H1 (cell line): ENCODE results near the gene MGRN1. TPM values are rescaled to one million over a fixed set of nuclear protein-coding genes. Genes with fewer than 3 reads are reported as not detected.

Experiments
- CTCF ChIA-PET: fragments of 300-600 bp; sonication (Branson Sonifier 250); formaldehyde crosslinking; loops from one replicate; lab custom pipeline; 2021; ENCODE audit not compliant: partially characterized antibody; lab: Charles Lee
- POLR2A ChIA-PET: fragments of 300-600 bp; sonication (Branson Sonifier 250); formaldehyde crosslinking; loops from one replicate; lab custom pipeline; 2021; ENCODE audit warnings: inconsistent platforms; ENCODE audit not compliant: partially characterized antibody; lab: Charles Lee
- DNase-seq, 2 experiments: peaks; one replicate each; pipeline versions ENCODE4 v3.0.0 to v3.0.0-alpha.2; 2010 to 2022; ENCODE audit warnings: low spot score in 2 of 2, low read depth in 1 of 2, mixed read lengths in 1 of 2
- FAIRE-seq: peaks from 2 replicates; lab custom pipeline; 2011; peaks lifted over from hg19 to GRCh38; lab: Jason Lieb, UNC
- H2AFZ ChIP-seq: 2 replicates; pipeline ENCODE4 v1.8.1; 2012; ENCODE audit warnings: low read length, inconsistent platforms
- H2AK5ac ChIP-seq: 2 replicates; pipeline ENCODE4 v1.6.1; 2013; ENCODE audit warnings: low read depth, low read length
- H2BK120ac ChIP-seq: replicated peaks from 2 replicates; pipeline ENCODE3; 2013; ENCODE audit warnings: low read depth, low read length, inconsistent platforms
- H2BK12ac ChIP-seq: 2 replicates; pipeline ENCODE4 v1.6.1; 2013; ENCODE audit warnings: low read depth, low read length
- H2BK15ac ChIP-seq: 2 replicates; pipeline ENCODE4 v1.6.1; 2013; ENCODE audit warnings: low read length
- H2BK20ac ChIP-seq: 2 replicates; pipeline ENCODE4 v1.6.1; 2013; ENCODE audit warnings: low read length
- H2BK5ac ChIP-seq: 2 replicates; pipeline ENCODE4 v1.6.1; 2013; ENCODE audit warnings: low read depth, low read length
- H3K14ac ChIP-seq: 2 replicates; pipeline ENCODE4 v1.6.1; 2013; ENCODE audit warnings: inconsistent platforms; ENCODE audit not compliant: insufficient read length
- H3K18ac ChIP-seq: 2 replicates; pipeline ENCODE4 v1.6.1; 2013; ENCODE audit warnings: low read length; ENCODE audit errors: extremely low read depth
- H3K23ac ChIP-seq: 2 replicates; pipeline ENCODE4 v1.6.1; 2013; ENCODE audit warnings: inconsistent platforms; ENCODE audit not compliant: insufficient read length
- H3K23me2 ChIP-seq: 2 replicates; pipeline ENCODE4 v1.6.1; 2013; ENCODE audit warnings: low read depth, low read length
- H3K27ac ChIP-seq: 2 replicates; pipeline ENCODE4 v1.6.1; 2011; ENCODE audit warnings: low read depth, low read length, inconsistent platforms
- H3K27me3 ChIP-seq, 4 experiments: replicated peaks in 1 of 4; 1 replicate in 1 of 4; 2 replicates in 3 of 4; pipeline versions ENCODE4 v1.6.1 to v1.8.1; 2011 to 2013; ENCODE audit warnings: low read length in 3 of 4, mild to moderate bottlenecking in 3 of 4, inconsistent platforms in 2 of 4, mixed read lengths in 2 of 4, moderate library complexity in 1 of 4; ENCODE audit not compliant: control insufficient read depth in 3 of 4, insufficient read depth in 3 of 4; ENCODE audit errors: extremely low read depth in 1 of 4
- H3K36me3 ChIP-seq, 4 experiments: 2 replicates each; pipeline versions ENCODE4 v1.6.1 to v1.8.1; 2011 to 2013; ENCODE audit warnings: mild to moderate bottlenecking in 4 of 4, low read length in 3 of 4, moderate library complexity in 2 of 4, control low read depth in 1 of 4, inconsistent platforms in 1 of 4; ENCODE audit not compliant: insufficient read depth in 4 of 4, control insufficient read depth in 2 of 4
- H3K4ac ChIP-seq: replicated peaks from 2 replicates; pipeline ENCODE3; 2013; ENCODE audit warnings: low read length, low read depth, mixed read lengths, inconsistent platforms; ENCODE audit not compliant: insufficient read length
- H3K4me1 ChIP-seq, 4 experiments: replicated peaks in 1 of 4; 1 replicate in 1 of 4; 2 replicates in 3 of 4; pipeline versions ENCODE4 v1.6.1 to v1.8.1; 2011 to 2013; ENCODE audit warnings: low read length in 3 of 4, inconsistent platforms in 2 of 4, mixed read lengths in 1 of 4; ENCODE audit not compliant: insufficient read depth in 4 of 4, control insufficient read depth in 3 of 4
- H3K4me2 ChIP-seq, 2 experiments: 2 replicates each; pipeline versions ENCODE4 v1.6.1 to v1.8.1; 2011 to 2013; ENCODE audit warnings: low read depth in 2 of 2, low read length in 2 of 2, control low read depth in 1 of 2, inconsistent platforms in 1 of 2, mild to moderate bottlenecking in 1 of 2; ENCODE audit not compliant: insufficient read depth in 1 of 2
- H3K4me3 ChIP-seq, 4 experiments: fragments of 200-600, 300-600 bp in 1 of 4; sonication (generic), shearing (Covaris generic), sonication (Bioruptor Twin) in 1 of 4; 2 replicates each; pipeline versions ENCODE4 v1.5.1 to v1.8.1; 2011 to 2016; ENCODE audit warnings: low read length in 4 of 4, low read depth in 3 of 4, control low read depth in 2 of 4, inconsistent platforms in 2 of 4, mild to moderate bottlenecking in 2 of 4, mixed read lengths in 1 of 4, moderate library complexity in 1 of 4; ENCODE audit not compliant: insufficient read depth in 2 of 4; ENCODE audit errors: extremely low read depth in 1 of 4
- H3K56ac ChIP-seq: replicated peaks from 2 replicates; pipeline ENCODE3; 2013; ENCODE audit warnings: low read depth, mild to moderate bottlenecking, mixed read lengths, low read length, inconsistent platforms; ENCODE audit not compliant: insufficient read length
- H3K79me1 ChIP-seq: 2 replicates; pipeline ENCODE4 v1.6.1; 2013; ENCODE audit warnings: low read depth, low read length, control low read depth
- H3K79me2 ChIP-seq, 2 experiments: 2 replicates each; pipeline versions ENCODE4 v1.6.1 to v1.8.1; 2012 to 2013; ENCODE audit warnings: low read length in 2 of 2, mild to moderate bottlenecking in 2 of 2, inconsistent platforms in 1 of 2; ENCODE audit not compliant: insufficient read depth in 2 of 2, control insufficient read depth in 1 of 2
- H3K9ac ChIP-seq, 4 experiments: replicated peaks in 1 of 4; 1 replicate in 1 of 4; 2 replicates in 3 of 4; pipeline versions ENCODE4 v1.6.1 to v1.8.1; 2011 to 2013; ENCODE audit warnings: low read depth in 3 of 4, low read length in 3 of 4, control low read depth in 2 of 4, mild to moderate bottlenecking in 2 of 4, moderate library complexity in 2 of 4, inconsistent platforms in 1 of 4; ENCODE audit errors: extremely low read depth in 1 of 4
- H3K9me3 ChIP-seq, 2 experiments: 2 replicates each; pipeline versions ENCODE4 v1.6.1 to v1.8.1; 2012 to 2013; ENCODE audit warnings: mild to moderate bottlenecking in 2 of 2, moderate library complexity in 2 of 2, control low read depth in 1 of 2, inconsistent platforms in 1 of 2, low read depth in 1 of 2, low read length in 1 of 2, mixed read lengths in 1 of 2; ENCODE audit not compliant: insufficient read depth in 2 of 2
- H4K20me1 ChIP-seq, 2 experiments: replicated peaks in 1 of 2; 2 replicates each; pipeline versions ENCODE3 to v1.8.1; 2011 to 2013; ENCODE audit warnings: inconsistent platforms in 2 of 2, low read length in 2 of 2, mild to moderate bottlenecking in 1 of 2; ENCODE audit not compliant: insufficient read depth in 2 of 2, control insufficient read depth in 1 of 2
- H4K5ac ChIP-seq: 2 replicates; pipeline ENCODE4 v1.6.1; 2013; ENCODE audit warnings: low read length, low read depth, mixed read lengths, inconsistent platforms; ENCODE audit not compliant: insufficient read length
- H4K8ac ChIP-seq: 2 replicates; pipeline ENCODE4 v1.8.0; 2013; ENCODE audit warnings: mild to moderate bottlenecking, moderate library complexity, low read length, inconsistent platforms; ENCODE audit not compliant: insufficient read depth; ENCODE audit errors: extremely low read depth
- H4K91ac ChIP-seq: replicated peaks from 2 replicates; pipeline ENCODE3; 2013; ENCODE audit warnings: low read length, mixed read lengths, inconsistent platforms; ENCODE audit not compliant: insufficient read length
- BCL11A ChIP-seq, 2 experiments: IDR thresholded peaks; one replicate each; pipeline ENCODE4 v1.6.1; 2011; ENCODE audit warnings: low read depth in 2 of 2, low read length in 2 of 2, mild to moderate bottlenecking in 2 of 2
- CBX5 ChIP-seq: fragments of 300-800, 300-1000 bp; sonication (generic); IDR thresholded peaks from 2 replicates; pipeline ENCODE4 v1.7.1; 2016; ENCODE audit warnings: antibody characterized with exemption, low read length, low read depth
- CHD1 ChIP-seq: IDR thresholded peaks from 2 replicates; pipeline ENCODE4 v1.6.1; 2012; ENCODE audit warnings: low read depth, low read length, improper control_type of control experiment
- CTBP2 ChIP-seq: IDR thresholded peaks from 2 replicates; pipeline ENCODE4 v1.7.0; 2011; ENCODE audit warnings: borderline replicate concordance, mild to moderate bottlenecking, moderate library complexity, mixed read lengths, low read length; ENCODE audit not compliant: insufficient read depth, insufficient read length
- EZH2 ChIP-seq: fragments of 200-600 bp; sonication (generic); IDR thresholded peaks from 2 replicates; pipeline ENCODE4 v1.7.1; 2012; ENCODE audit warnings: low read depth, mild to moderate bottlenecking, moderate library complexity, low read length, inconsistent platforms; ENCODE audit not compliant: severe bottlenecking
- JUN ChIP-seq: IDR thresholded peaks from 2 replicates; pipeline ENCODE4 v1.6.1; 2011; ENCODE audit warnings: low read depth, mild to moderate bottlenecking, improper control_type of control experiment, low read length
- KDM1A ChIP-seq: fragments of 200-600, 300-600 bp; sonication (generic); IDR thresholded peaks from 2 replicates; pipeline ENCODE4 v1.7.1; 2016; ENCODE audit warnings: mild to moderate bottlenecking, low read length, borderline replicate concordance
- RNF2 ChIP-seq: fragments of 200-900, 300-1000 bp; sonication (generic); IDR thresholded peaks from 2 replicates; pipeline ENCODE4 v1.7.1; 2016; ENCODE audit warnings: borderline replicate concordance, low read depth, mild to moderate bottlenecking, antibody characterized with exemption, low read length; ENCODE audit not compliant: poor library complexity, severe bottlenecking; ENCODE audit errors: missing control alignments
- SIX5 ChIP-seq: IDR thresholded peaks from 2 replicates; pipeline ENCODE4 v1.6.1; 2011; ENCODE audit warnings: mild to moderate bottlenecking, low read depth, low read length
- TCF12 ChIP-seq: IDR thresholded peaks from 2 replicates; pipeline ENCODE4 v1.6.1; 2011; ENCODE audit warnings: low read depth, mild to moderate bottlenecking, low read length
- WGBS, 2 experiments: shearing (Covaris generic) in 1 of 2; methylation state at CpG; one replicate each; pipeline versions ENCODE4 v1.1.6 to v1.1.7; 2013 to 2015; ENCODE audit warnings: low lambda C conversion rate in 2 of 2, mixed read lengths in 2 of 2, inconsistent platforms in 1 of 2, low coverage in 1 of 2, missing lambda C conversion rate in 1 of 2; ENCODE audit not compliant: insufficient replicate concordance in 2 of 2, insufficient coverage in 1 of 2, insufficient read length in 1 of 2; ENCODE audit errors: extremely low coverage in 1 of 2, missing lambda C conversion rate in 1 of 2; 5-methylcytosine and 5-hydroxymethylcytosine counted together
- polyA plus RNA-seq, 7 experiments: library from polyadenylated mRNA; depleted of rRNA in 3 of 7; stranded (reverse) in 5 of 7; unstranded in 2 of 7; fragments of >200 nt in 5 of 7; fragments of 200-250 nt in 2 of 7; gene quantifications; 1 replicate in 5 of 7; 2 replicates in 1 of 7; 4 replicates in 1 of 7; pipeline versions ENCODE4 v1.2.1 to v1.2.3, GENCODE V29; 2011 to 2013; ENCODE audit warnings: missing spikeins in 2 of 7, mixed read lengths in 2 of 7
- total RNA-seq: library from RNA; stranded (reverse); fragmentation: NEBNext Ultra II Directional; extraction: Animal tissue kit (Norgen Biotek cat#: 25700); gene quantifications from 2 replicates; pipeline ENCODE4 v1.2.1, GENCODE V29; 2021
- TF ChIP-seq, protein P1 (sequence below): IDR thresholded peaks from 2 replicates; pipeline ENCODE4 v1.6.1; 2012; ENCODE audit warnings: inconsistent platforms

Gene MGRN1
- total and polyA plus RNA-seq, 2 of the 8 experiments (the other 6 are each of a cell fraction or from before 2014, with no cell fraction given) = 15.0 to 82.3 TPM

- Histone ChIP-seq H3K36me3 (no peaks in the 10 kb centered on the region), H2BK15ac (no peak overlapping the region; the same call in 1 of the 2 replicates), H4K20me1 (peaks cover 0 to 8% of the 10 kb centered on the region in 2 experiments), H3K4ac (no peak overlapping the region), H2BK5ac (no peak overlapping the region; the same call in 1 of the 2 replicates), H3K27ac (no peak overlapping the region; the same call in 1 of the 2 replicates), H4K8ac (no peak overlapping the region), H2BK120ac (no peak overlapping the region), H3K27me3 (no peaks in the 10 kb centered on the region), H2BK20ac (no peak overlapping the region), H3K23me2 (peaks cover 2% of the 10 kb centered on the region; the same call in 1 of the 2 replicates), H2BK12ac (no peak overlapping the region), H3K4me3 (peak overlapping the region in 3 of 4 experiments; percentile 72 to 97 (median 75); a peak in 5 of 8 replicates), H2AK5ac (peak overlapping the region; percentile 79; the same call in 1 of the 2 replicates), H3K4me2 (peak overlapping the region; percentile 83 to 92; a peak in 2 of 4 replicates), H3K56ac (no peak overlapping the region), H3K14ac (no peak overlapping the region), H3K4me1 (peaks cover 0 to 7% (median 6%) of the 10 kb centered on the region in 4 experiments; a peak in 6 of 7 replicates), H4K91ac (no peak overlapping the region), H3K9ac (no peak overlapping the region; a peak in 1 of 7 replicates), H4K5ac (no peak overlapping the region), H2AFZ (no peak overlapping the region), H3K79me2 (peaks cover 13 to 49% of the 10 kb centered on the region in 2 experiments), H3K79me1 (peaks cover 20% of the 10 kb centered on the region), H3K23ac (no peak overlapping the region), H3K18ac (no peak overlapping the region; the same call in 1 of the 2 replicates), H3K9me3 (no peaks in the 10 kb centered on the region)
- ChIA-PET POLR2A (interaction anchor here (0.6 to 4.8 kb wide), 2 partner anchors 12 to 115 kb away, joined by 3 to 69 read pairs; partner anchors contain the start of gene UBALD1), CTCF (interaction anchor here (0.8 to 3.5 kb wide), 13 partner anchors 8 to 118 kb away, joined by 3 to 24 read pairs (median 3); no protein-coding TSS in a partner anchor)
- FAIRE-seq (no peak), DNase-seq (no peak)
- 77% methylated on average over 6 of the region's 6 CpGs; no CpG with 5 or more reads in 1 of the 2 experiments for WGBS, 2 experiments
- TF ChIP-seq CBX5 (no peak), SIX5 (no peak), BCL11A (IDR thresholded peaks at IDR 0.05; ENCODE audit: low read depth in 2 of 2, low read length in 2 of 2) (no peak), RNF2 (no peak), KDM1A (no peak), TCF12 (no peak), CTBP2 (no peak), JUN (no peak), CHD1 (no peak), EZH2 (no peak)
- TF ChIP-seq, protein P1, sequence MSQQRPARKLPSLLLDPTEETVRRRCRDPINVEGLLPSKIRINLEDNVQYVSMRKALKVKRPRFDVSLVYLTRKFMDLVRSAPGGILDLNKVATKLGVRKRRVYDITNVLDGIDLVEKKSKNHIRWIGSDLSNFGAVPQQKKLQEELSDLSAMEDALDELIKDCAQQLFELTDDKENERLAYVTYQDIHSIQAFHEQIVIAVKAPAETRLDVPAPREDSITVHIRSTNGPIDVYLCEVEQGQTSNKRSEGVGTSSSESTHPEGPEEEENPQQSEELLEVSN = no peak
Measured at GRCh38 chr16:4626396-4626795, 1.8 kb downstream of the MGRN1 start.
